ENCODE measurements around the gene CLCN2.
A peak's percentile ranks its signal among the peaks of the same experiment; 100 is the strongest.

CLCN2 gene

DNA sequence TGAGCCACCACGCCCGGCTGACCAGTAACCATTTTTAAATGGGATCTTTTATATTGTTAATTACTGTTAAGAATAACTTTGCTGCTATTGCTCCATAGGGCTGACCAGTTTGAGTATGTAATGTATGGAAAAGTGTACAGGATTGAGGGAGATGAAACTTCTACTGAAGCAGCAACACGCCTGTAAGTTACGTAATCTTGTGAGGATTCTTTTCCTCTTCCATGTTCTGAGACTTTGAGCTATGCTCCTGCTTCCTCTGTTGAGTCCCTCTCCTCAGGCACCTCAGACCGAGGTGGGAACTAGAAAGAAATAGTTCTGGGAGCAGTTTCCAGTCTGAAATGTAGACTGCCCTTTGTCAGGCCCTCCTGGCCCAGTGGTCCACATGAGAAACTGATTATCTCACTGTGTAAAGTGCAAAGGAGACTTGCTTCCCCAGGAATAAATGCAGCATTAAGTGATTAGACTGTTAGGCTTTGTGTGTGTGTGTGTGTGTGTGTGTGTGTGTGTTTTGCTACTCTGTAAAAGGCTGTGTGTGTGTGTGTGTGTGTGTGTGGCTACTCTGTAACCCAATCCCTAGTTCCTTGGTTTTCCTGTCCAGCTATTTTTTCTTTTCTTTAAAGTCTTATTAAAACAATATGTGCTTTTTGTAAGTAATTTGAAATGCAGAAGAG, 5.3 kb upstream of the CLCN2 start:
- in situ Hi-C loops (cut with MboI; ENCODE audit: low pct_unique_long_range_greater_than_20kb, low sequenced_read_pairs) = loop anchor here (25.0 kb wide), 1 partner anchor 396 kb away; no protein-coding TSS in a partner anchor
- DNase-seq = no peak

GRCh38 chr3:184362668-184363546, 1.5 kb upstream of the CLCN2 start:
- in situ Hi-C loops (cut with MboI; ENCODE audit: low pct_unique_long_range_greater_than_20kb, low sequenced_read_pairs) = loop anchor here (25.0 kb wide), 1 partner anchor 399 kb away; no protein-coding TSS in a partner anchor
- DNase-seq = peak; percentile 98

- in situ Hi-C loops (cut with MboI; ENCODE audit: low pct_unique_long_range_greater_than_20kb, low sequenced_read_pairs) = loop anchor here (25.0 kb wide), 1 partner anchor 400 kb away; no protein-coding TSS in a partner anchor
- DNase-seq = peak; percentile 60
Measured at GRCh38 chr3:184361932-184362667, 695 bp upstream of the CLCN2 start.

DNA sequence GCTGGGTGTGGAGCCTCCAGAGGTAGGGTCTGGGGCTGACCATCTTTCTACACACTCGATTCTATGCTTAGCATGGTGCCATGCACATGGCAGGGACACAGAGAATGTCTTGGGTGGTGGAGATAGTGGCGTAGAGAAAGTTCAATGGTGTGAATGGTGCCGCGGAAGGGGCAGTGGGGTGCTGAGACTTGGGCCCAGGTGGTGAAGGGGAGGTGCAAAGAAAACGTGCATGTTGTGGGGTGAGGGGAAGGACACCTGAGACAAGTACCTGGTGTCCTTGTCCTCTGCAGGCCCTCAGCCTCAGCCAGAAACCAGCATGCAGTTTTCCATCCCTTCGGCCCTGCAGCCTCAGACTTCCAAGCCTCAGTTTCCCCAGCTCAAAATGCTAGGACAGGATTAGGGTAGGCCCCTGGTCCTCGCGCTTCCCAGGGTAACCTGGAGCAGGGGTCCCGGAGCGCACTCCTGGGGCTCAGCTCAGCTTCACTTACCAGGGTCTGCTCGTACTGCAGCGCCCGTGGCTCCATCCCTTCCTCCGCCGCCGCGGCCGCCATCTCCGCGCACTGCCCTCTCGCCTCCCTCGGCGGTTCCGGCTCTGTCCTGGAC, 375 bp downstream of the CLCN2 start:
- in situ Hi-C loops (cut with MboI; ENCODE audit: low pct_unique_long_range_greater_than_20kb, low sequenced_read_pairs) = loop anchor here (25.0 kb wide), 1 partner anchor 401 kb away; no protein-coding TSS in a partner anchor
- DNase-seq = no peak

- in situ Hi-C loops (cut with MboI; ENCODE audit: low pct_unique_long_range_greater_than_20kb, low sequenced_read_pairs) = loop anchor here (25.0 kb wide), 1 partner anchor 402 kb away; no protein-coding TSS in a partner anchor
- no peak for DNase-seq
Measured at GRCh38 chr3:184360070-184360928, 1.1 kb downstream of the CLCN2 start.

GRCh38 chr3:184359610-184360009, 1.8 kb downstream of the CLCN2 start:
- in situ Hi-C loops (cut with MboI; ENCODE audit: low pct_unique_long_range_greater_than_20kb, low sequenced_read_pairs) = loop anchor here (25.0 kb wide), 1 partner anchor 403 kb away; no protein-coding TSS in a partner anchor
- no peak for DNase-seq

DNA sequence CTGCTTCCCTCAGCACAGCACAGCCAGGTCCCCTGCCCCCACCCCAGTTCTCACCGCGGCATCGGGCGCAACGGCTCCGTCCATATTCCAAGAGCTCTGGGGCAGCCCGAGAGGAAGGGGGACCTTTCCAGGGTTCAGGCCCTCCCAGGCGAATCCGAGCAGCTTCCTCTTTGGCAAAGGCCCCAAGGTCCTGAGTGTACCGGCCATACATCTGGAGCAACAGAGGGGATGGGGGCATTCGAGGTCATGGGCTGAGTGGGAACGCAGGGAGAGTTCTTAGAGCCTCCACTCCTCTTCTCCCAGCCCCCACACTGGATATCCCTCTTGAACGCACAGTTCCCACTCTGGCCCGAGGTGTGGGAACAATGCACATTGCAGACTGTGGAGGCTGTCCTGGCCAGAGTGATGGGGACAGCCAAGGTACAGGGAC, 2.5 kb downstream of the CLCN2 start:
- DNase-seq = no peak
- in situ Hi-C loops (cut with MboI; ENCODE audit: low pct_unique_long_range_greater_than_20kb, low sequenced_read_pairs) = loop anchor here (25.0 kb wide), 1 partner anchor 403 kb away; no protein-coding TSS in a partner anchor

GRCh38 chr3:184358124-184358767, 3.2 kb downstream of the CLCN2 start:
- no peak for DNase-seq
- in situ Hi-C loops (cut with MboI; ENCODE audit: low pct_unique_long_range_greater_than_20kb, low sequenced_read_pairs) = loop anchor here (25.0 kb wide), 1 partner anchor 404 kb away; no protein-coding TSS in a partner anchor

GRCh38 chr3:184357248-184358123, 3.9 kb downstream of the CLCN2 start:
- in situ Hi-C loops (cut with MboI; ENCODE audit: low pct_unique_long_range_greater_than_20kb, low sequenced_read_pairs) = loop anchor here (25.0 kb wide), 1 partner anchor 405 kb away; no protein-coding TSS in a partner anchor
- no peak for DNase-seq

GRCh38 chr3:184355261-184356040, 6.0 kb downstream of the CLCN2 start:
- DNase-seq = no peak
- in situ Hi-C loops (cut with MboI; ENCODE audit: low pct_unique_long_range_greater_than_20kb, low sequenced_read_pairs) = loop anchor here (25.0 kb wide), 1 partner anchor 407 kb away; no protein-coding TSS in a partner anchor

DNA sequence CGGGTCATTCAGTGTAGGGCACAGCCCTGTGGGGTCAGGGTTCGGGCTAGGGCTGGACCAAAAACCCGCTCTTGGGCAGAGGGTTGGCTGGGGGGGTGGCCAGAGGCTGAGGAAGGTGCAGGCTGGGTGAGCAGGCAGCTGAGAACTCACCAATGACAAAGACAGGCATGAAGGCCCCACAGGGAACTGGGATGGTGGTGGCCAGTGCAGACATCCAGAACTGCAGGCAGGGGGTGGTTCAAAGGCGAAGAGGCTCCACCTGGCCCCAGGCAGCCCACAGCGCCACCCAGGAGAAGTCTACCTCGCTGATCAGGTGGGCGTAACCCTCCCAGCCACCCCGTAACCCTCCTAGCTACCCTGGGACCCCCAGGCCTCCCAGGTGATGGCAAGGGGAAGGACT, 6.7 kb downstream of the CLCN2 start:
- DNase-seq = no peak
- in situ Hi-C loops (cut with MboI; ENCODE audit: low pct_unique_long_range_greater_than_20kb, low sequenced_read_pairs) = loop anchor here (25.0 kb wide), 1 partner anchor 408 kb away; no protein-coding TSS in a partner anchor

DNA sequence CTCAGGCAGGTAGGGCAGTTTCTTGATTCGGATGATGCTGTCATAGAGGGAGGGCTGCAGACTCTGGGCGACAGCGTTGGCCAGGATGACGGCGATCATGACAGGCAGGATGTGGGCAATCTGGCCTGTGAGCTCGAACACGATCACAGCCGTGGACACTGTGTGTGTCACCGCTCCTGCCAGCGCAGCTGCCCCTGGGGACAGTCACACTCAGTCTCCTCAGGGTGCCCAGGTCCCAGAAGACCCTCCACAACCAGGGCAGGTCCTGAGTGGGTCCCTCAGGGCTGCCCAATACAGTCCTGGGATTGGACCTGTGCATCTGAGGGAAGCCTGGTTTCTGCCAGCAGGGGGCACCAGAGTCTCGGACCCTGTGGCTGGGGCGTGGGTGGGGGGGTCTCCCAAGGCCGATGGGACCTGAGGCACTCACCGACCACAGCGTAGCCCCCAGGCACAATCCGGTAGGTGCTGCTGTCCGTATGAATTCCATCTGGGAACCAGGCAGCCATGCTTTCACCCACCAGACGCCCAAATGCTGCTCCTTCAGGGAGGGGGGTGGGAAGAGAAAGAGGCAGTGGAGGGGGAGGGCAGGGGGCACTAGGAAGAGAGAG, 7.2 kb downstream of the CLCN2 start:
- in situ Hi-C loops (cut with MboI; ENCODE audit: low pct_unique_long_range_greater_than_20kb, low sequenced_read_pairs) = loop anchor here (25.0 kb wide), 1 partner anchor 408 kb away; no protein-coding TSS in a partner anchor
- peak; percentile 30 for DNase-seq

DNA sequence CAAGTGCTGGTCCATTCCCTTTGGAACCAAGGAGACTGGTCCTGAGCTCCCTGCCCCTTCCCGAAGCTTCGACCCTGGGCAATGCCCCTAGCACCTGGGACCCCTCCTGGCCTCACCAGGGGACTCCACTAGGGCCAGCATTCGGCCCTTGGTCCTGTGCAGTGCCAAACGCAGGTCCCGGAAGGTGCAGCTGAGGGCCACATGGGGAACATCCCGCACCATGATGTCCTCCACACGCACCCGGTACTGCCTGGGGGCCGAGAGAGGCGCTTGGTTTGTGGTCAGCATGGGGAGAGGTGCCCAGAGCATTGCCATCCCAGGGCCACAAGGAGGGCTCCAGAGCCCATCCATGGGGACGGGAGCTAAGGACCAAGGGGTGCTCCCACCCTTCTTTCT, 7.9 kb downstream of the CLCN2 start:
- in situ Hi-C loops (cut with MboI; ENCODE audit: low pct_unique_long_range_greater_than_20kb, low sequenced_read_pairs) = loop anchor here (25.0 kb wide), 1 partner anchor 409 kb away; no protein-coding TSS in a partner anchor
- DNase-seq = no peak

DNA sequence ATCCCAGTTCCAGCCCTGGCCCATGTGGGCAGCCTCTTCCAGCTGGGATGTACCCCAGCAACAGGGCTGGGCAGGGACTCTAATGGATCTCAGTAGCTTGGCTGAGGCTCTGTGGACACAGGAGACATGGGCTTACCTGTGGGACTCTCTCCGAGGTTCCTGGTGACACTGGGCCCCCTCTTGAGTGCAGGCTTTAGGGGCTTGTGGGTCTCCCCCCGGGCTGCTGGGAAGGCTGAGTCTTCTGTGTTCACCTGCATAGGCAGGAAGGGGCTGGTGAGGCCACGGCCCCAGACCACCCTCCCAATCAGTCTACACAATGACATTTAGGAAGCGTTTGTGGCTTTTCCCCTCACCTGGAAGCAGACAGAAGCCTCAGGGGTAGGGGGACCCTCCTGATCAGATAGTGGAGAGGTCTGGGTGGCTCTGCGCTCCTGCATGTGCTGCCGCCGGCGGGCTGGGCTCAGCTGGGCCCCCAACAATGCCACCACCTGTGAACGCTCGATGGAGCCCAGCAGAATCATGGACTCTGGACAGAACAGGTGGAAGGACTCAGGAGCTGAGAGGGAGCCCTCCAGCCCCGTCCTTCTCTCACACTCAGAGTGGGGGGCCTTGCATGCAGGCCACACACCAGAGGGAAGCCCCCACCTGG, 8.4 kb downstream of the CLCN2 start:
- in situ Hi-C loops (cut with MboI; ENCODE audit: low pct_unique_long_range_greater_than_20kb, low sequenced_read_pairs) = loop anchor here (25.0 kb wide), 1 partner anchor 409 kb away; no protein-coding TSS in a partner anchor
- DNase-seq = no peak
